Gastroesophageal sphincter (tissue), 3 donors: ENCODE measurements around the gene EFNA4.

Source experiments
- CTCF ChIP-seq, 4 experiments: fragments of 200-600 bp in 2 of 4; fragments of 450-650 bp in 2 of 4; sonication (generic) in 1 of 4; IDR thresholded peaks; one replicate each; pipeline ENCODE4 v1.5.1; 2017 to 2019; ENCODE audit warnings: antibody characterized with exemption in 4 of 4, mild to moderate bottlenecking in 2 of 4, moderate library complexity in 2 of 4
- EP300 ChIP-seq: sonication (generic); formaldehyde crosslinking; IDR thresholded peaks from one replicate; pipeline ENCODE4 v1.6.1; 2017; ENCODE audit warnings: antibody characterized with exemption, mild to moderate bottlenecking
- POLR2AphosphoS5 ChIP-seq: sonication (generic); formaldehyde crosslinking; IDR thresholded peaks from one replicate; pipeline ENCODE4 v1.6.1; 2017; ENCODE audit warnings: antibody characterized with exemption

GRCh38 chr1:155057104-155057503 lies 6.4 kb upstream of the EFNA4 start:
- TF ChIP-seq CTCF (IDR thresholded peaks at IDR 0.05) (no peak), POLR2AphosphoS5 (no peak), EP300 (no peak)
